Activated T-cell treated with anti-CD3 and anti-CD28 coated beads, Interleukin-2, amount 50 U/mL, for 72 hours (primary cell): ENCODE data around the gene BRS3. TPM values are rescaled to one million over a fixed set of nuclear protein-coding genes. Genes with fewer than 3 reads are reported as not detected.
"Not testable (repeated sequence)": the region's sequence is repeated elsewhere in the genome, so short reads cannot be mapped to it uniquely, and the experiment has no call there.

Source experiments
- ATAC-seq, 2 donors: fragments of 150-1000 bp; cut with Tn5 transposase; replicated peaks in 1 of 2; 2 replicates each; pipeline ENCODE4 v1.10.0; 2021; ENCODE audit warnings: moderate library complexity in 2 of 2, mild to moderate bottlenecking in 1 of 2
- DNase-seq, 2 donors: peaks; one replicate each; pipeline ENCODE4 v3.0.0; 2021 to 2022; ENCODE audit warnings: mixed read lengths in 1 of 2
- H3K27ac Mint-ChIP-seq: one replicate; pipeline ENCODE4 v1.8.0; 2022; ENCODE audit warnings: mild to moderate bottlenecking, moderate library complexity, mixed read lengths
- H3K27me3 Mint-ChIP-seq: one replicate; pipeline ENCODE4 v1.8.0; 2022; ENCODE audit warnings: low read depth, mixed read lengths
- H3K36me3 Mint-ChIP-seq, 2 donors: one replicate each; pipeline ENCODE4 v1.8.0; 2022; ENCODE audit warnings: mixed read lengths in 2 of 2, mild to moderate bottlenecking in 1 of 2; ENCODE audit not compliant: insufficient read depth in 2 of 2
- H3K4me1 Mint-ChIP-seq: one replicate; pipeline ENCODE4 v1.8.0; 2022; ENCODE audit warnings: low read depth, mixed read lengths
- H3K4me3 Mint-ChIP-seq, 2 donors: one replicate each; pipeline ENCODE4 v1.8.0; 2022; ENCODE audit warnings: mild to moderate bottlenecking in 2 of 2, mixed read lengths in 2 of 2, moderate library complexity in 2 of 2
- H3K9me3 Mint-ChIP-seq, 2 donors: one replicate each; pipeline ENCODE4 v1.8.0; 2022; ENCODE audit warnings: mixed read lengths in 2 of 2
- total RNA-seq, 2 donors: library from RNA; stranded (reverse); gene quantifications; one replicate each; pipeline ENCODE4 v1.2.3, GENCODE V29; 2022

BRS3 gene
- total RNA-seq = not detected

GRCh38 chrX:136487647-136488046 lies at the start of gene BRS3:
BRS3 (plus strand) TSS chrX:136487947; CDS start chrX:136488115, 168 bp downstream.
- Mint-ChIP-seq H3K9me3 (no peaks in the 10 kb centered on the region), H3K36me3 (no peaks in the 10 kb centered on the region), H3K27me3 (peaks cover 81% of the 10 kb centered on the region), H3K4me1 (no peaks in the 10 kb centered on the region), H3K4me3 (no peak within 1 kb of the TSS), H3K27ac (no peak within 1 kb of the TSS)
- DNase-seq (no peak), ATAC-seq (no peak)

- Mint-ChIP-seq H3K4me3 (no peak overlapping the region), H3K4me1 (peaks cover 7% of the 10 kb centered on the region), H3K36me3 (no peaks in the 10 kb centered on the region), H3K27ac (no peak overlapping the region), H3K9me3 (no peaks in the 10 kb centered on the region), H3K27me3 (peaks cover 19% of the 10 kb centered on the region)
- DNase-seq = no peak
- no peak for ATAC-seq
These were observed 49.6 kb upstream of the BRS3 start for GRCh38 chrX:136438192-136438591.

GRCh38 chrX:136445674-136446073 lies 42.1 kb upstream of the BRS3 start:
- ATAC-seq, H3K4me3 Mint-ChIP-seq, H3K27ac Mint-ChIP-seq, H3K27me3 Mint-ChIP-seq, H3K36me3 Mint-ChIP-seq, DNase-seq, H3K4me1 Mint-ChIP-seq, H3K9me3 Mint-ChIP-seq: not testable (repeated sequence)

- DNase-seq = no peak
- Mint-ChIP-seq H3K27ac (no peak overlapping the region), H3K4me3 (no peak overlapping the region), H3K36me3 (no peaks in the 10 kb centered on the region), H3K4me1 (no peaks in the 10 kb centered on the region), H3K9me3 (no peaks in the 10 kb centered on the region), H3K27me3 (peaks cover 8% of the 10 kb centered on the region)
- no peak for ATAC-seq
These were observed 41.5 kb upstream of the BRS3 start for GRCh38 chrX:136446208-136446607.

GRCh38 chrX:136447308-136447707 lies 40.4 kb upstream of the BRS3 start:
- Mint-ChIP-seq H3K9me3 (no peaks in the 10 kb centered on the region), H3K27me3 (peaks cover 8% of the 10 kb centered on the region), H3K27ac (no peak overlapping the region), H3K4me3 (no peak overlapping the region), H3K4me1 (no peaks in the 10 kb centered on the region), H3K36me3 (no peaks in the 10 kb centered on the region)
- DNase-seq = no peak
- no peak for ATAC-seq

- Mint-ChIP-seq H3K27me3 (peaks cover 8% of the 10 kb centered on the region), H3K9me3 (no peaks in the 10 kb centered on the region), H3K4me1 (no peaks in the 10 kb centered on the region), H3K4me3 (no peak overlapping the region), H3K36me3 (no peaks in the 10 kb centered on the region), H3K27ac (no peak overlapping the region)
- DNase-seq = no peak
- no peak for ATAC-seq
These were observed 39.8 kb upstream of the BRS3 start for GRCh38 chrX:136447968-136448367.

GRCh38 chrX:136450050-136450830 lies 37.5 kb upstream of the BRS3 start:
- ATAC-seq (no peak), DNase-seq (no peak)
- H3K27me3 Mint-ChIP-seq = peaks cover 8% of the 10 kb centered on the region
- no peaks in the 10 kb centered on the region for H3K4me1 Mint-ChIP-seq
- H3K36me3 Mint-ChIP-seq = no peaks in the 10 kb centered on the region
- no peak overlapping the region for H3K27ac Mint-ChIP-seq
- H3K4me3 Mint-ChIP-seq = no peak overlapping the region
- H3K9me3 Mint-ChIP-seq = no peaks in the 10 kb centered on the region

GRCh38 chrX:136452614-136453013 lies 35.1 kb upstream of the BRS3 start:
- Mint-ChIP-seq H3K36me3 (no peaks in the 10 kb centered on the region), H3K4me3 (no peak overlapping the region), H3K4me1 (no peaks in the 10 kb centered on the region), H3K9me3 (no peaks in the 10 kb centered on the region), H3K27ac (no peak overlapping the region), H3K27me3 (peaks cover 11% of the 10 kb centered on the region)
- ATAC-seq = no peak
- no peak for DNase-seq

- peaks cover 16% of the 10 kb centered on the region for H3K27me3 Mint-ChIP-seq
- no peaks in the 10 kb centered on the region for H3K36me3 Mint-ChIP-seq
- H3K27ac Mint-ChIP-seq = no peak overlapping the region
- no peak overlapping the region for H3K4me3 Mint-ChIP-seq
- no peak for ATAC-seq
- H3K9me3 Mint-ChIP-seq = no peaks in the 10 kb centered on the region
- no peak for DNase-seq
- no peaks in the 10 kb centered on the region for H3K4me1 Mint-ChIP-seq
These were observed 34.6 kb upstream of the BRS3 start for GRCh38 chrX:136453114-136453513.

GRCh38 chrX:136453771-136454170 lies 34.0 kb upstream of the BRS3 start:
- no peak for ATAC-seq
- no peaks in the 10 kb centered on the region for H3K9me3 Mint-ChIP-seq
- H3K4me1 Mint-ChIP-seq = no peaks in the 10 kb centered on the region
- no peak overlapping the region for H3K4me3 Mint-ChIP-seq
- no peaks in the 10 kb centered on the region for H3K36me3 Mint-ChIP-seq
- DNase-seq = no peak
- H3K27me3 Mint-ChIP-seq = peaks cover 23% of the 10 kb centered on the region
- no peak overlapping the region for H3K27ac Mint-ChIP-seq

- peaks cover 25% of the 10 kb centered on the region for H3K27me3 Mint-ChIP-seq
- no peak overlapping the region for H3K4me3 Mint-ChIP-seq
- DNase-seq (no peak), ATAC-seq (no peak)
- no peaks in the 10 kb centered on the region for H3K36me3 Mint-ChIP-seq
- no peak overlapping the region for H3K27ac Mint-ChIP-seq
- no peaks in the 10 kb centered on the region for H3K4me1 Mint-ChIP-seq
- no peaks in the 10 kb centered on the region for H3K9me3 Mint-ChIP-seq
These were observed 31.6 kb upstream of the BRS3 start for GRCh38 chrX:136456133-136456532.

GRCh38 chrX:136457303-136457917 lies 30.3 kb upstream of the BRS3 start:
- no peak for ATAC-seq
- Mint-ChIP-seq H3K27me3 (peaks cover 33% of the 10 kb centered on the region), H3K27ac (no peak overlapping the region), H3K4me3 (no peak overlapping the region), H3K9me3 (no peaks in the 10 kb centered on the region), H3K36me3 (no peaks in the 10 kb centered on the region), H3K4me1 (no peaks in the 10 kb centered on the region)
- no peak for DNase-seq

- ATAC-seq = no peak
- Mint-ChIP-seq H3K36me3 (no peaks in the 10 kb centered on the region), H3K9me3 (no peaks in the 10 kb centered on the region), H3K27ac (no peak overlapping the region), H3K4me1 (no peaks in the 10 kb centered on the region), H3K27me3 (peaks cover 17% of the 10 kb centered on the region), H3K4me3 (no peak overlapping the region)
- DNase-seq = no peak
These were observed 23.2 kb upstream of the BRS3 start for GRCh38 chrX:136464589-136464988.

- H3K4me3 Mint-ChIP-seq = no peak overlapping the region
- H3K9me3 Mint-ChIP-seq = no peaks in the 10 kb centered on the region
- DNase-seq = no peak
- no peak overlapping the region for H3K27ac Mint-ChIP-seq
- H3K27me3 Mint-ChIP-seq = peaks cover 15% of the 10 kb centered on the region
- ATAC-seq = no peak
- H3K36me3 Mint-ChIP-seq = no peaks in the 10 kb centered on the region
- no peaks in the 10 kb centered on the region for H3K4me1 Mint-ChIP-seq
These were observed 20.4 kb upstream of the BRS3 start for GRCh38 chrX:136467303-136467702.
